Embryonic facial prominence (tissue), 1 donor: ENCODE data around the gene HK3.

Source experiments
- DNase-seq: peaks from one replicate; pipeline ENCODE4 v3.0.0-alpha.2; 2016; ENCODE audit errors: extremely low spot score

The HK3 gene

GRCh38 chr5:176849611-176850227 lies 49.4 kb downstream of the HK3 start:
- DNase-seq, result no peak

GRCh38 chr5:176848651-176849050 lies 50.5 kb downstream of the HK3 start:
- no peak for DNase-seq

- no peak for DNase-seq
These were observed 51.3 kb downstream of the HK3 start for GRCh38 chr5:176847726-176848290.

- no peak for DNase-seq
These were observed 52.0 kb downstream of the HK3 start for GRCh38 chr5:176847148-176847547.

GRCh38 chr5:176846335-176847140 lies 52.6 kb downstream of the HK3 start:
- DNase-seq, result no peak

- DNase-seq, result no peak
These were observed 53.8 kb downstream of the HK3 start for GRCh38 chr5:176845392-176845713.

- DNase-seq, result no peak
These were observed 54.3 kb downstream of the HK3 start for GRCh38 chr5:176844706-176845391.

GRCh38 chr5:176844281-176844680 lies 54.9 kb downstream of the HK3 start:
- no peak for DNase-seq

- DNase-seq, result no peak
These were observed 55.5 kb downstream of the HK3 start for GRCh38 chr5:176843673-176844072.

GRCh38 chr5:176837707-176838115 lies 61.4 kb downstream of the HK3 start:
- peak; percentile 57 for DNase-seq

- no peak for DNase-seq
These were observed 62.1 kb downstream of the HK3 start for GRCh38 chr5:176836811-176837706.

- no peak for DNase-seq
These were observed 63.2 kb downstream of the HK3 start for GRCh38 chr5:176835918-176836317.

- DNase-seq, result no peak
These were observed 65.9 kb downstream of the HK3 start for GRCh38 chr5:176833286-176833685.

- DNase-seq, result no peak
These were observed 67.0 kb downstream of the HK3 start for GRCh38 chr5:176832162-176832561.

GRCh38 chr5:176831425-176831824 lies 67.7 kb downstream of the HK3 start:
- DNase-seq, result no peak

GRCh38 chr5:176830995-176831423 lies 68.1 kb downstream of the HK3 start:
- no peak for DNase-seq
